Peyer's patch (tissue), 4 donors: ENCODE results near the gene CXCL17.

Experiments
- POLR2A ChIP-seq, 2 donors: fragments of 450-650 bp; IDR thresholded peaks; one replicate each; pipeline ENCODE4 v1.5.1; 2017; ENCODE audit warnings: antibody characterized with exemption in 2 of 2, mild to moderate bottlenecking in 2 of 2, moderate library complexity in 2 of 2
- TF ChIP-seq, protein P1 (sequence below), 6 experiments: fragments of 450-650 bp in 4 of 6; fragments of 200-600 bp in 2 of 6; sonication (generic) in 1 of 6; IDR thresholded peaks; one replicate each; pipeline ENCODE4 v1.5.1; 2017 to 2019; ENCODE audit warnings: antibody characterized with exemption in 6 of 6, mild to moderate bottlenecking in 3 of 6, moderate library complexity in 1 of 6

DNA sequence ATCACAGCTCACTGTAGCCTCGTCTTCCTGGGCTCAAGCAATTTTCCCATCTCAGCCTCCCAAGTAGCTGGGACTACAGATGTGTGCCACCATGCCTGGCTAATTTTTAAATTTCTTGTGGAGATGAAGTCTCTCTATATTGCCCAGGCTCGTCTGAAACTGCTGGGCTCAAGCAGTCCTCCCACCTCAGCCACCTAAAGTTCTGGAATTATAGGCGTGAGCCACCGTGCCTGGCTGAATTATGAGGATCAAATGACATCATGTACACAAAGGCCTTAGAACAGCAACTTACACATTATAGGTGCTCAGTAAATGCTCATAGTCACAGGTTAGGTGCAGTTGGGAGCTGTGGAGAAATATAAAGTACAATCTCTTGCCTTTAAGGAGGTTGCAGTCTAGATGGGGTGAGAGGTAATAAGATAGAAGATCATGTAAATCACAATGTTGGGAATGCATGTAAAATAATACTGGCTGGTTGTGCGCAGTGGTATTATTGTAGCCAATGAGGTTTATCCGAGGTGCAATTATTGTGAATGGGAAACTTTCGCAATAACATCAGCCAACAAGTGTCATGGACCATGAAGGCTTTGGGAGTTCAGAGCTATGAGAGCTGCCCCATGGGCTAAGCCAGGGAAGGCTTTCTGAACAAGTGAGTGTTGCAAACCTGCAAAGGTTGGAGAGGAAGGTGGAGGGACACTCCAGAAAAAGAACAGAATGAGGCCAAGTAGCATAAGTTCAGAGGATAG, 29.8 kb upstream of the CXCL17 start:
- TF ChIP-seq, protein P1, sequence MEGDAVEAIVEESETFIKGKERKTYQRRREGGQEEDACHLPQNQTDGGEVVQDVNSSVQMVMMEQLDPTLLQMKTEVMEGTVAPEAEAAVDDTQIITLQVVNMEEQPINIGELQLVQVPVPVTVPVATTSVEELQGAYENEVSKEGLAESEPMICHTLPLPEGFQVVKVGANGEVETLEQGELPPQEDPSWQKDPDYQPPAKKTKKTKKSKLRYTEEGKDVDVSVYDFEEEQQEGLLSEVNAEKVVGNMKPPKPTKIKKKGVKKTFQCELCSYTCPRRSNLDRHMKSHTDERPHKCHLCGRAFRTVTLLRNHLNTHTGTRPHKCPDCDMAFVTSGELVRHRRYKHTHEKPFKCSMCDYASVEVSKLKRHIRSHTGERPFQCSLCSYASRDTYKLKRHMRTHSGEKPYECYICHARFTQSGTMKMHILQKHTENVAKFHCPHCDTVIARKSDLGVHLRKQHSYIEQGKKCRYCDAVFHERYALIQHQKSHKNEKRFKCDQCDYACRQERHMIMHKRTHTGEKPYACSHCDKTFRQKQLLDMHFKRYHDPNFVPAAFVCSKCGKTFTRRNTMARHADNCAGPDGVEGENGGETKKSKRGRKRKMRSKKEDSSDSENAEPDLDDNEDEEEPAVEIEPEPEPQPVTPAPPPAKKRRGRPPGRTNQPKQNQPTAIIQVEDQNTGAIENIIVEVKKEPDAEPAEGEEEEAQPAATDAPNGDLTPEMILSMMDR (IDR thresholded peaks at IDR 0.05), result no peak
- no peak for TF ChIP-seq POLR2A (IDR thresholded peaks at IDR 0.05)
